Lower leg skin (tissue), 4 donors: ENCODE results near the gene HP. TPM values are rescaled to one million over a fixed set of nuclear protein-coding genes. Genes with fewer than 3 reads are reported as not detected.
"Not testable (repeated sequence)": the region's sequence is repeated elsewhere in the genome, so short reads cannot be mapped to it uniquely, and the experiment has no call there.

ENCODE experiments used
- DNase-seq, 2 donors: peaks; one replicate each; pipeline ENCODE4 v3.0.0-alpha.2; 2019; ENCODE audit warnings: low spot score in 2 of 2
- H3K4me3 ChIP-seq: fragments of 200-600 bp; sonication (generic); 2 replicates; pipeline ENCODE4 v1.5.1; 2017; ENCODE audit warnings: mild to moderate bottlenecking, low read depth; ENCODE audit not compliant: poor library complexity, severe bottlenecking
- POLR2A ChIP-seq, 2 donors: fragments of 450-650 bp; IDR thresholded peaks; one replicate each; pipeline ENCODE4 v1.6.1; 2016 to 2017; ENCODE audit warnings: antibody characterized with exemption in 2 of 2, mild to moderate bottlenecking in 1 of 2, moderate library complexity in 1 of 2
- WGBS, 2 donors: methylation state at CpG; one replicate each; pipeline ENCODE4 v1.1.5; 2018; 5-methylcytosine and 5-hydroxymethylcytosine counted together
- intact Hi-C: fragments of 100-400 bp; cut with DNase I; formaldehyde crosslinking; loops from one replicate; pipeline ENCODE4 v1.15.0; 2023; ENCODE audit warnings: low total_unique reads
- total RNA-seq, 4 donors: library from RNA; depleted of rRNA; stranded (reverse); fragments of >200 nt; gene quantifications; one replicate each; pipeline ENCODE4 v1.1.0, GENCODE V29; 2016
- TF ChIP-seq, protein P1 (sequence below), 3 donors: fragments of 450-650 bp; IDR thresholded peaks; one replicate each; pipeline ENCODE4 v1.5.1; 2016; ENCODE audit warnings: antibody characterized with exemption in 3 of 3, mild to moderate bottlenecking in 3 of 3, moderate library complexity in 2 of 3

HP gene
- total RNA-seq, 4 donors from 2014 or later = 1.3 TPM; not detected in 3

DNA sequence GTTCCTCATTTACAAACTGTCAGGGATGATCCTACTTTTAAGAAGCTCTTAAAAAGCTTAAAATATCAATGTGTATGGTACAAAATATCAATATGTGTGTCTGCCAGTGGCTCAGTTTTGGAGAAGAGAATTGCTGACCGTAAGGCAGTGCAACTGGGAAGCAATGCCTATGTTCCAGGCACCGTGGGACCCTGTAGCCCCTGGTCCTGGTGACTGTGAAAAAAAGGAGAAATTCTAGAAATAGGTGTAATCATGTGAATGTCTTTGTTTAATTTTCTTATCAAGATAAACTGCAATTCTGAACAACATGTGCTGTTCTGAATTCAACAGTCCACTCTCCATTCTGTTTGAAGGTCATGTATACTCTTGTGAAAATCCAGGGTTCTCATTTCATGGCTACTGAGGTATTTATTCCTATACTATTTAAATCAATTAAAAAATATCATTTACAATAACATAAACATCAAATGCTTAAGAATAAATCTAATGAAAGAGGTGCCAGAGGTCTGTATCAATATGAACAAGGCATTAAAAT is 9.4 kb upstream of the HP start:
- H3K4me3 ChIP-seq = no peak overlapping the region
- intact Hi-C loops = no loop called here

DNA sequence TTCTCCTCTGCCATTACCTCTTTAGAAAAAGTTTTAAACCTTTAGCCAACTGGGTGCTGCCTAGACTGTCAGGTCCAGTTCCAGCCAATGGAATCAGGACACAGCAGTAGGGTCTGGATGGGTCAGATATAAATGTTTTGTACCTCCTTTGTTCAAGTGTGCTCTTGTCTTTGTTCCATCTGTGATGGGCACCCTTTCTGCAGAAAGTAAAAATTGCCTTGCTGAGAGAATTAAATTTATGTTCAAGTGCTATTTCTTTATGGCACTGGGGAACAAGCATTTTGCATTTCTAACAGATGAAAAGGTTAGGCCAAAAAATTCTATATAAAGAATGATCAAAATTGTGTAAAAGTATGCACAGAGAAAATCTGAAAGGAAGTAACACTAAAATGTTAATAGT is 5.2 kb upstream of the HP start:
- intact Hi-C loops = no loop called here
- H3K4me3 ChIP-seq = no peak overlapping the region
- no peak for DNase-seq
- TF ChIP-seq, protein P1, sequence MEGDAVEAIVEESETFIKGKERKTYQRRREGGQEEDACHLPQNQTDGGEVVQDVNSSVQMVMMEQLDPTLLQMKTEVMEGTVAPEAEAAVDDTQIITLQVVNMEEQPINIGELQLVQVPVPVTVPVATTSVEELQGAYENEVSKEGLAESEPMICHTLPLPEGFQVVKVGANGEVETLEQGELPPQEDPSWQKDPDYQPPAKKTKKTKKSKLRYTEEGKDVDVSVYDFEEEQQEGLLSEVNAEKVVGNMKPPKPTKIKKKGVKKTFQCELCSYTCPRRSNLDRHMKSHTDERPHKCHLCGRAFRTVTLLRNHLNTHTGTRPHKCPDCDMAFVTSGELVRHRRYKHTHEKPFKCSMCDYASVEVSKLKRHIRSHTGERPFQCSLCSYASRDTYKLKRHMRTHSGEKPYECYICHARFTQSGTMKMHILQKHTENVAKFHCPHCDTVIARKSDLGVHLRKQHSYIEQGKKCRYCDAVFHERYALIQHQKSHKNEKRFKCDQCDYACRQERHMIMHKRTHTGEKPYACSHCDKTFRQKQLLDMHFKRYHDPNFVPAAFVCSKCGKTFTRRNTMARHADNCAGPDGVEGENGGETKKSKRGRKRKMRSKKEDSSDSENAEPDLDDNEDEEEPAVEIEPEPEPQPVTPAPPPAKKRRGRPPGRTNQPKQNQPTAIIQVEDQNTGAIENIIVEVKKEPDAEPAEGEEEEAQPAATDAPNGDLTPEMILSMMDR (IDR thresholded peaks at IDR 0.05) = no peak
- no peak for TF ChIP-seq POLR2A (IDR thresholded peaks at IDR 0.05)

More for the DNA sequence above, 9.4 kb upstream of the HP start:
- TF ChIP-seq POLR2A (IDR thresholded peaks at IDR 0.05) = no peak
- TF ChIP-seq, protein P1 (IDR thresholded peaks at IDR 0.05) = no peak
- WGBS, 2 donors = 62 to 63% methylated on average over 2 of the region's 2 CpGs
- DNase-seq = no peak

DNA sequence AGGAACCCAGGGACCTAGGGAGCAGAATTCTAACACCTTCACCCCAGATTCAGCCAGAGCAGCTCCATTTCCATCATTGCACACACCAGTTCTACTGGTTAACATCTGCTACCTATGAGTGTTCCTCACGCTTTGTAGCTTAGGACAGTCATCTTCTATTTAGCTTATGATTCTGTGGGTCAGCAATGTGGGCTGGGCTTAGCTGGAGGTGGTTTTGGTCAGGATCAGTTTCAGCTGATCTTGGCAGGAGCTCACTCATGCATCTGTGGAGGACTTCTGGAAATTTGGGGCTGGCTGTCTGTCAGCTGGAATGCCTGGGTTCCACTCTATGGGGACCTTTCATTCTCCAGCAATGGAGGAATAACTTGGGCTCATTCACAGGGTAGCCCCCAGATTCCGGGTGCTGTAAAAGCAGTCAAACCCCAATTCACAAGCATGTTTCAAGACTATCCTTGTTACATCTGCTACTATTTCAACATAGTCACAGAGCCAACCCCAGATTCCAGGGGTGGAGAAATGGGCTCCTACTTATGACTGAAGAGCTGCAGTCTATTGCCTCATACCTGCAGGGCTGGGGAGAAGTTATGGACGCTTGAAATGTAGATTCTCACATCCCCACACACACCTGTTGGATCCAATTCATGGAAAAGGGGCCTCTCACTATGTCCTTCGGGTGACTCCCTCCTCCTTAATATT is 3.4 kb upstream of the HP start:
- DNase-seq = no peak
- no peak overlapping the region for H3K4me3 ChIP-seq
- intact Hi-C loops = no loop called here
- 89 to 90% methylated on average over 4 of the region's 4 CpGs for WGBS, 2 donors
- TF ChIP-seq, protein P1 (IDR thresholded peaks at IDR 0.05) = no peak
- TF ChIP-seq POLR2A (IDR thresholded peaks at IDR 0.05) = no peak

DNA sequence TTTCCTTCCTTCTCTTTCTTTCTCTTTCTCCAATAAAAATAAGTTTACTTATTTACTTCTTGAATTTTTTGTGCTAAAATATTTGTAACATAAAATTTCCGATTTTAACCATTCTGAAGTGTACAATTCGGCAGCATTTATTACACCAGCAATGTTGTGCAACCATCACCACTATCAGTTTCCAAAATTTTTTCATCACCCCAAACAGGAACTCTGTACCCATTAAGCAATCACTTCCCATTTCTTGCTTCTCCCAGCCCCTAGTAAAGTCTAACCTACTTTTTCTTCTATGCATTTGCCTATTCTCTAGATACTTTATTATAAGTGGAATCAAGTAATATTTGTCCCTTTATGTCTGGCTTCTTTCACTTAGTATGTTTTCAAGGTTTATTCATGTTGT is 2.5 kb upstream of the HP start:
- 79 to 90% methylated on average over 2 of the region's 2 CpGs for WGBS, 2 donors
- no peak overlapping the region for H3K4me3 ChIP-seq
- intact Hi-C loops = no loop called here
- TF ChIP-seq POLR2A (IDR thresholded peaks at IDR 0.05) = no peak
- TF ChIP-seq, protein P1 (IDR thresholded peaks at IDR 0.05) = no peak
- DNase-seq = no peak

DNA sequence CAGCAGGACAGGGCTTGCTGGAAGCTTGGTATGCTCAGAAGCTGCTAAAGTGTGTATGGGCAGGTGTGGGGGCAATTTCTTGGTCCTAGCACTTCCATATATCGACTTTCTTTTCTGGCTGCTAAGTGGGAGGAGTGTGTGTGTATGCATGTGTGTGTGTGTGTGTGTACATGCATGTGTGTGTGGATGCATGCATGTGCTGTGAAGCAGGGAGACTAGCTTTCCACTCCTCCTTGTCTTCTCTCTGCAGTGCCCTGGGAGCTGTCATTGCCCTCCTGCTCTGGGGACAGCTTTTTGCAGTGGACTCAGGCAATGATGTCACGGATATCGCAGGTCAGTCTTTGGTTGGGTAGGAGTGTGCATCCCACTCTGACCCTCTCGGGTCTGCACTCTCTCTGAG is 1.6 kb downstream of the HP start:
- intact Hi-C loops = no loop called here
- DNase-seq = no peak
- WGBS, 2 donors = 82 to 89% methylated on average over 4 of the region's 4 CpGs
- TF ChIP-seq, protein P1 (IDR thresholded peaks at IDR 0.05) = no peak
- TF ChIP-seq POLR2A (IDR thresholded peaks at IDR 0.05) = no peak
- H3K4me3 ChIP-seq = no peak overlapping the region

DNA sequence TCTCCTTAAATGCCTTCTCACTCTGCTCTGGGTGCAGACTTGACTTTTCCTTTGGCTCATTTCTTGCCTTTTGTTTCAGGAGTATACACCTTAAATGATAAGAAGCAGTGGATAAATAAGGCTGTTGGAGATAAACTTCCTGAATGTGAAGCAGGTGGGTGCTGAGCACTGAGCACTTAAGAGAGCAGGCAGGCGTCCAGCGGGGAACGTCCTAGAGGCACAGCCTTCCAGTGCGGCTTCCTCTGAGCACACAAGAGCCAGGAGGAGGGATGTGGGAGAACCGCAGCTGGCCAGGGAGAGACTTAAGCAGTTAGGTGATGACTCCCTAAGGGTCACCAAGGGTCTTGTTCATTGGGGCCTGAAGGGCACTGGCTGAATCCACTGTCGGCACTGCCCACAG is 3.0 kb downstream of the HP start:
- DNase-seq, H3K4me3 ChIP-seq, intact Hi-C loops: not testable (repeated sequence)
- 96 to 100% methylated on average over 1 to 2 of the region's 6 CpGs for WGBS, 2 donors

DNA sequence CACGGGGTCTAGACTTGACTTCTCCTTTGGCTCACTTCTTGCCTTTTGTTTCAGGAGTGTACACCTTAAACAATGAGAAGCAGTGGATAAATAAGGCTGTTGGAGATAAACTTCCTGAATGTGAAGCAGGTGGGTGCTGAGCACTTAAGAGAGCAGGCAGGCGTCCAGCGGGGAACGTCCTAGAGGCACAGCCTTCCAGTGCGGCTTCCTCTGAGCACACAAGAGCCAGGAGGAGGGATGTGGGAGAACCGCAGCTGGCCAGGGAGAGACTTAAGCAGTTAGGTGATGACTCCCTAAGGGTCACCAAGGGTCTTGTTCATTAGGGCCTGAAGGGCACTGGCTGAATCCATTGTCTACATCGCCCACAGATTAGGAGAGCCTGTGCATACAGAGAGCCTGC is 4.8 kb downstream of the HP start:
- WGBS, 2 donors = 75 to 81% methylated on average over 6 to 7 of the region's 7 CpGs
- intact Hi-C loops, DNase-seq, H3K4me3 ChIP-seq: not testable (repeated sequence)
